Vagina (tissue), 2 donors: Measurements from ENCODE around the gene SLC8A1.

ENCODE experiments used
- POLR2A ChIP-seq, 2 donors: fragments of 450-650 bp; IDR thresholded peaks; one replicate each; pipeline ENCODE4 v1.6.1; 2017; ENCODE audit warnings: antibody characterized with exemption in 2 of 2, mild to moderate bottlenecking in 2 of 2, moderate library complexity in 2 of 2
- POLR2AphosphoS5 ChIP-seq, 2 donors: sonication (generic); formaldehyde crosslinking; IDR thresholded peaks; one replicate each; pipeline ENCODE4 v1.9.0; 2017; ENCODE audit warnings: antibody characterized with exemption in 2 of 2, mild to moderate bottlenecking in 2 of 2, low read depth in 1 of 2; ENCODE audit not compliant: insufficient read depth in 1 of 2

DNA sequence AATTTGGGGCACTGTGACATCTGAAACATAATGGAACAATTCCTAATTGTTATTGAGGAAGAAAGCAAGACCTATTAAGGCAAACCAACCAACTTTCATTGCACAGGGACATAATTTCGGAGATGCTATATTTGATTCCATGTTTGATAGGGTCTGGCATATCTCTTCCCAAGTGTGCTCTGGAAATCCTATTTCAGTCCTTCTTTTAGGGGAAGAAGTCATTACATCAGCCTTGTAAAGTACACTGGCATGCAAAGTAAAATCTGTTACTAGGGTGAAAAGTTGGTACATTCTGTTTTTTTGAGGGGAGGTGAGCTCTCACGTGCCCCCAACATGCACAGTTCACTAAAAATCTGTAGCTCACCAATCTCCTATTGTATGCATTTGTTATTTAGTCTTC lies 172.4 kb downstream of the SLC8A1 start:
- TF ChIP-seq POLR2AphosphoS5 (IDR thresholded peaks at IDR 0.05; ENCODE audit: insufficient read depth in 1 of 2, low read depth in 1 of 2) (no peak), POLR2A (IDR thresholded peaks at IDR 0.05) (no peak)
